ENCODE data around the gene SNTB2. TPM values are rescaled to one million over a fixed set of nuclear protein-coding genes. Genes with fewer than 3 reads are reported as not detected.

Gene SNTB2
- total and polyA plus RNA-seq, 9 of the 15 experiments (the other 6 are each of a cell fraction or from before 2014, with no cell fraction given), result 1.2 to 13.7 (median 5.7) TPM

GRCh38 chr16:69267633-69268032, 80.7 kb downstream of the SNTB2 start (continued):
- TF ChIP-seq ZNF592 (IDR thresholded peaks at IDR 0.05) (peak; percentile 69), BDP1 (IDR thresholded peaks at IDR 0.05; ENCODE audit: insufficient read depth, insufficient read length) (no peak), RNF219 (CRISPR knock-in tag; IDR thresholded peaks at IDR 0.05) (no peak), KDM1A (IDR thresholded peaks at IDR 0.05) (peak; percentile 71 to 80), PYGO2 (tag; IDR thresholded peaks at IDR 0.05) (no peak), ARHGAP35 (IDR thresholded peaks at IDR 0.05; ENCODE audit: partially characterized antibody) (no peak), KAT2B (IDR thresholded peaks at IDR 0.05; ENCODE audit: low read depth, low read length) (no peak), SAFB (IDR thresholded peaks at IDR 0.05; ENCODE audit: borderline replicate concordance, low read depth, low read length) (no peak), LEF1 (IDR thresholded peaks at IDR 0.05) (peak; percentile 60; the same call in 1 of the 2 replicates), SMARCE1 (IDR thresholded peaks at IDR 0.05) (peak; percentile 78), TBP (optimal IDR thresholded peaks at IDR 0.05; ENCODE audit: low read depth, low read length) (peak; percentile 34), MAFG (tag; conservative IDR thresholded peaks at IDR 0.05) (peak; percentile 75), MAFK (IDR thresholded peaks at IDR 0.05; ENCODE audit: low read length) (peak; percentile 46; the same call in 1 of the 2 replicates), ZNF512 (tag; IDR thresholded peaks at IDR 0.05) (no peak), NCOA1 (IDR thresholded peaks at IDR 0.05; ENCODE audit: low read depth) (peak; percentile 33; the same call in 1 of the 2 replicates), ETS2 (tag; IDR thresholded peaks at IDR 0.05; ENCODE audit: borderline replicate concordance, poor library complexity, severe bottlenecking) (no peak), LCOR (CRISPR knock-in tag; IDR thresholded peaks at IDR 0.05) (no peak), CTCF (IDR thresholded peaks at IDR 0.05 in 2 of 3, conservative IDR thresholded peaks at IDR 0.05 in 1 of 3; ENCODE audit: insufficient read depth in 2 of 3, low read depth in 1 of 3, low read length in 3 of 3) (no peak), ARID1B (IDR thresholded peaks at IDR 0.05) (peak; percentile 92), CBX3 (IDR thresholded peaks at IDR 0.05; ENCODE audit: borderline replicate concordance in 1 of 2, low read length in 2 of 2) (no peak), NFE2 (IDR thresholded peaks at IDR 0.05; ENCODE audit: low read depth) (peak; percentile 77; the same call in 1 of the 2 replicates)

Data from K562 (cell line).